ENCODE results near the gene DENND6B. TPM values are rescaled to one million over a fixed set of nuclear protein-coding genes. Genes with fewer than 3 reads are reported as not detected.
A peak's percentile ranks its signal among the peaks of the same experiment; 100 is the strongest.

DENND6B gene
- total and polyA plus RNA-seq, 2 of the 13 experiments (the other 11 are each of a cell fraction or from before 2014, with no cell fraction given): 0.95 to 3.8 TPM

DNA sequence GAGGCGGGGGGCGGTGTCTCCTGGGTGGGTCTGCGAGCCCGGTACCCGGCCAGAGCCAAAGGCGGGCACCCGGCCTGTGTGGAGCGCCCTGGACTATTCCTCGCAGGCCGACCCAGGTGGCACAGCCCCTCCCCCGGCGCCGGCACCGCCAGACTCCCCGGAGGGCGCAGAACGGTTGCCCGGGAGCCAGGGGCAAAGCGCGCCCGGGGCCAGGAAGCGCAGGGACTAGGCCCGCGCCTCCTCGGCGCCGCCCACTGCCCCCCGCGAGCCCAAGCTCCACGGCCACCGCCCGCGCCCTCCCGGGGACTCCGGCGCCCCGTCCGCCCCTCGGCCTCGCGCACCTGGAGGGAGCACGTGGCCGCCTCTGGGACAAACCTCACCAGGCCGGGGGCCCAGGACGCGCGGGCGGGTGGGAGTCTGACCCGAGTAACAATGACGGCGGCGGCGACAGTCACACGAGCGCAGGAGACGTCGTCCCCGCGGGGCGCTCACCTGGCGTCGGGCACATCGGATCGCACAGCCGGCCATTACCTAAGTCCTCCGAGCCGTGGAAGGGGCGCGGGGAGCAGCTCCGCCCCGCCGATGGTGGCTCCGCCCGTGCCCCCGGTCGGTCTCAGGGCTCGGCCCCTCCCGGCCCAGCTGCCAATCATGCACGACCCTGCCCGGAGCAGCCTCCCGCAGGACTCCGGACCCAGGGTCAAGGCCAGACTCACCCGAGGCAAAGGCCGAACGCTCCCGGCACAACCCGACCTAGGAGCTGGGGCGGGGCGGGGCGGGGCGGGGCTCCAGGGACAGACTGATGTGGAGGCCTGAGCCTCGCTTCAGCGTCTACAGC is 26.8 kb downstream of the DENND6B start (continued):
- TF ChIP-seq ZBTB4 (CRISPR knock-in tag; IDR thresholded peaks at IDR 0.05; ENCODE audit: borderline replicate concordance) (no peak), CHCHD3 (CRISPR knock-in tag; IDR thresholded peaks at IDR 0.05) (no peak), BHLHE40 (IDR thresholded peaks at IDR 0.05; ENCODE audit: low read length) (no peak), RBFOX2 (IDR thresholded peaks at IDR 0.05; ENCODE audit: low read depth, low read length) (peak; percentile 60; the same call in 1 of the 2 replicates), MATR3 (CRISPR knock-in tag; IDR thresholded peaks at IDR 0.05) (no peak), NR2C2 (CRISPR knock-in tag; IDR thresholded peaks at IDR 0.05; ENCODE audit: borderline replicate concordance) (0 out of 2 replicates have a peak, but pooled peaks have one; percentile 25), ZFP36 (IDR thresholded peaks at IDR 0.05; ENCODE audit: borderline replicate concordance, low read depth, low read length, partially characterized antibody) (no peak), KLF12 (CRISPR knock-in tag; IDR thresholded peaks at IDR 0.05; ENCODE audit: borderline replicate concordance) (no peak), ZNF563 (CRISPR knock-in tag; IDR thresholded peaks at IDR 0.05) (no peak), HNF4G (IDR thresholded peaks at IDR 0.05; ENCODE audit: borderline replicate concordance, low read depth, low read length) (peak; percentile 54; the same call in 1 of the 2 replicates), HNF4G (CRISPR knock-in tag; IDR thresholded peaks at IDR 0.05; ENCODE audit: borderline replicate concordance, low read depth) (no peak), NR2F6 (IDR thresholded peaks at IDR 0.05) (no peak), NR2F6 (CRISPR knock-in tag; IDR thresholded peaks at IDR 0.05) (peak; percentile 30; the same call in 1 of the 2 replicates), TCF7 (IDR thresholded peaks at IDR 0.05; ENCODE audit: low read depth) (no peak)
- TF ChIP-seq, protein P1, sequence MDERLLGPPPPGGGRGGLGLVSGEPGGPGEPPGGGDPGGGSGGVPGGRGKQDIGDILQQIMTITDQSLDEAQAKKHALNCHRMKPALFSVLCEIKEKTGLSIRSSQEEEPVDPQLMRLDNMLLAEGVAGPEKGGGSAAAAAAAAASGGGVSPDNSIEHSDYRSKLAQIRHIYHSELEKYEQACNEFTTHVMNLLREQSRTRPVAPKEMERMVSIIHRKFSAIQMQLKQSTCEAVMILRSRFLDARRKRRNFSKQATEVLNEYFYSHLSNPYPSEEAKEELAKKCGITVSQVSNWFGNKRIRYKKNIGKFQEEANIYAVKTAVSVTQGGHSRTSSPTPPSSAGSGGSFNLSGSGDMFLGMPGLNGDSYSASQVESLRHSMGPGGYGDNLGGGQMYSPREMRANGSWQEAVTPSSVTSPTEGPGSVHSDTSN (CRISPR knock-in tag; IDR thresholded peaks at IDR 0.05): peak; percentile 46; the same call in 1 of the 2 replicates
- TF ChIP-seq, protein P2, sequence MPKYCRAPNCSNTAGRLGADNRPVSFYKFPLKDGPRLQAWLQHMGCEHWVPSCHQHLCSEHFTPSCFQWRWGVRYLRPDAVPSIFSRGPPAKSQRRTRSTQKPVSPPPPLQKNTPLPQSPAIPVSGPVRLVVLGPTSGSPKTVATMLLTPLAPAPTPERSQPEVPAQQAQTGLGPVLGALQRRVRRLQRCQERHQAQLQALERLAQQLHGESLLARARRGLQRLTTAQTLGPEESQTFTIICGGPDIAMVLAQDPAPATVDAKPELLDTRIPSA (CRISPR knock-in tag; IDR thresholded peaks at IDR 0.05; ENCODE audit: borderline replicate concordance): no peak

All from HepG2 (cell line).